ENCODE data around the gene ALDOB.

- TF ChIP-seq CTCF (conservative IDR thresholded peaks at IDR 0.05) (no peak), ZFX (IDR thresholded peaks at IDR 0.05) (no peak)
Observed at GRCh38 chr9:101394687-101395086, 40.9 kb downstream of the ALDOB start.

All from C4-2B (cell line).